Coronary artery (tissue), 2 donors: Measurements from ENCODE around the gene FGGY.

Source experiments
- DNase-seq: peaks from one replicate; pipeline ENCODE4 v3.0.0-alpha.2; 2017; ENCODE audit warnings: low spot score
- H3K27ac ChIP-seq, 2 donors: fragments of 200-600 bp; sonication (generic); one replicate each; pipeline ENCODE4 v1.5.1; 2016 to 2019
- H3K4me3 ChIP-seq: fragments of 200-600 bp; sonication (generic); 2 replicates; pipeline ENCODE4 v1.5.1; 2016; ENCODE audit warnings: mild to moderate bottlenecking, moderate library complexity
- TF ChIP-seq, protein P1 (sequence below): fragments of 200-600 bp; sonication (generic); IDR thresholded peaks from one replicate; pipeline ENCODE4 v1.5.1; 2019; ENCODE audit warnings: antibody characterized with exemption

The FGGY gene

DNA sequence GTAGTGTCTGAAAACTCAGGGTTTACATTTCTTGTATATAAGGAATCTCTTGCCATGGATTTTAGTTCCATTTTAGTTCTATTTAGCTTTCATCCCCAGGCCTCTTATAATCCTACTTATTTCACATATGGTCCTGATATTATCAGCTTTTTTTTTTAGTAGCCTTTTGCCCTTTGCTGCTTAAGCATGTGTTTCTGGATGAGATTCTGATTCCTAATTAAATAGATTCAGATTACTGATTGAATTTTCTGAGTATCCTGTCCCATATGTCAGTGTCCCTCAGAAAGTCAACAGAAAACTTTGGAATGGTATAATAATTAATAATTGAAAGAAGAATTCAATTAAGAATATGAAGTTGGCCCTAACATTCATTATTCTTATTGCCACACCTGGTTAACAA lies 383.1 kb downstream of the FGGY start:
- TF ChIP-seq, protein P1, sequence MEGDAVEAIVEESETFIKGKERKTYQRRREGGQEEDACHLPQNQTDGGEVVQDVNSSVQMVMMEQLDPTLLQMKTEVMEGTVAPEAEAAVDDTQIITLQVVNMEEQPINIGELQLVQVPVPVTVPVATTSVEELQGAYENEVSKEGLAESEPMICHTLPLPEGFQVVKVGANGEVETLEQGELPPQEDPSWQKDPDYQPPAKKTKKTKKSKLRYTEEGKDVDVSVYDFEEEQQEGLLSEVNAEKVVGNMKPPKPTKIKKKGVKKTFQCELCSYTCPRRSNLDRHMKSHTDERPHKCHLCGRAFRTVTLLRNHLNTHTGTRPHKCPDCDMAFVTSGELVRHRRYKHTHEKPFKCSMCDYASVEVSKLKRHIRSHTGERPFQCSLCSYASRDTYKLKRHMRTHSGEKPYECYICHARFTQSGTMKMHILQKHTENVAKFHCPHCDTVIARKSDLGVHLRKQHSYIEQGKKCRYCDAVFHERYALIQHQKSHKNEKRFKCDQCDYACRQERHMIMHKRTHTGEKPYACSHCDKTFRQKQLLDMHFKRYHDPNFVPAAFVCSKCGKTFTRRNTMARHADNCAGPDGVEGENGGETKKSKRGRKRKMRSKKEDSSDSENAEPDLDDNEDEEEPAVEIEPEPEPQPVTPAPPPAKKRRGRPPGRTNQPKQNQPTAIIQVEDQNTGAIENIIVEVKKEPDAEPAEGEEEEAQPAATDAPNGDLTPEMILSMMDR: no peak
- no peak for DNase-seq
- H3K27ac ChIP-seq: no peak overlapping the region
- H3K4me3 ChIP-seq: no peak overlapping the region

DNA sequence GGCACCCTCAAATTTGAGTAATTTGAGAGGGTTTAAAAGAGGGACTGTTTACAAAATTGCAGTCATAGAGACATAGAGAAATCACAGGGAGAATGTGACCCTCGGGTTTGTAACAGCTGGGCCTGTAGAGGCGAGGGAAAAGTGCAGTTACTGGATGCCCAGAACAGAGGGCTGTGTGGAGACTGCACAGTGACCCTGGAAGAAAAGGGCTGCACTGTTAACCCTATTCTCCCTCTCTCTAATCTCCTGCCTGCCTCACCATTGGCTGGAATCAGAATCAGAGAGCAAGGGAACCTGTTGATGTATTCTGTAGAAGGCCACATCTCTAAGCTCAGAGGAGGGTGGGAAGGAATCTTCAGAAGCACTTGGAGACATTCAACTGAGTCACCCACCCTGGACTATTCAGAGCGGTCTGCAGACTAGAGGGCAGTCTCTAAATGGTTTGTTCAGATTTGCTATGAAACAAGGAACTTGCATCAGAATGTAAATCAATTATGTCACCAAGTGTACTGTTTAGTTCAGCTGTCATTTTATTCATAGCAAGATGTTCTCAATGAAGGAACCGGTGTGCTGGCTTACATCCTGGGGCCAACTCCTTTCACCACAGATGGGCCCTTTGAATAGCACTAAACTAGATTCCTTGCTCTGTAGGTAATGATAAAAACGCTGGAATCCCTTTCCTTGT lies 385.6 kb downstream of the FGGY start:
- no peak overlapping the region for H3K27ac ChIP-seq
- no peak for DNase-seq
- TF ChIP-seq, protein P1: no peak
- H3K4me3 ChIP-seq: no peak overlapping the region

DNA sequence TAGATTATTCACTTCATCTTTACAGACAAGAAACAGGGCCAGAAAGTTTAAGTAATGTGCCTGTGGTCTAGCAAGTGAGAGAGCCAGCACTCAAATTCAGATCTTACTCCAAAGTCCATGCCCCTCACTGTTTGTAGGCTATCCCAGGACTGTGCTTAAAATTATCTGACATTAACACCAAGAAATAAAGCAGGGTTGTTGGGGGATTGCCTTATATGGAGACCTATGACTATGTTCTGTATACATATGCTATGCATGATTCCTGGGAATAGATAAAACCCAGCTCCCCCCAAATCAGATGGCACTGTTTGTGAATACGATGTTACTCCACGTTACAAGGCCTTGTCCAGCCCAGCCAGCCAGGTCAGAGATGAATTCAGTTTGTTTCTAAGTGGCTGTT lies 386.3 kb downstream of the FGGY start:
- Histone ChIP-seq H3K27ac (no peak overlapping the region), H3K4me3 (no peak overlapping the region)
- TF ChIP-seq, protein P1: no peak
- DNase-seq: no peak

DNA sequence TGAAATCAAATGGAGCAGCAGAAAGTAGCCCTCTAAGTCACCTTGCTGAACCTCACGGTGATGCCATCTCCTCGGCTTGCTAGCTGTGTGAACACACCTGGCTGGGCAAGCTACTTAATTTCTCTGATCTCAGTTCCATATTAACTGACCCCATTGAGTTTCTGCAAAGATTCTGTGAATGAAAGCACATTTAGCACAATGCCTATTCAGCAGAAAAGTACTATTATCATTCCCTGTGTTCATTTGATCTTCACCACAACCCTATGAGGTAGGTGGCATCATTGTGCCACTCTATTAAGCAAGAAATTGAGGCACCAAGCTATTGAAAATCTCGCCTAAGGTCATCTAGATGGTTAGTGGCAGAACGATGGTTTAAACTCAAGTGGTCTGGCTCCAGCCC lies 387.8 kb downstream of the FGGY start:
- no peak for DNase-seq
- TF ChIP-seq, protein P1: no peak
- H3K27ac ChIP-seq: no peak overlapping the region
- H3K4me3 ChIP-seq: no peak overlapping the region

DNA sequence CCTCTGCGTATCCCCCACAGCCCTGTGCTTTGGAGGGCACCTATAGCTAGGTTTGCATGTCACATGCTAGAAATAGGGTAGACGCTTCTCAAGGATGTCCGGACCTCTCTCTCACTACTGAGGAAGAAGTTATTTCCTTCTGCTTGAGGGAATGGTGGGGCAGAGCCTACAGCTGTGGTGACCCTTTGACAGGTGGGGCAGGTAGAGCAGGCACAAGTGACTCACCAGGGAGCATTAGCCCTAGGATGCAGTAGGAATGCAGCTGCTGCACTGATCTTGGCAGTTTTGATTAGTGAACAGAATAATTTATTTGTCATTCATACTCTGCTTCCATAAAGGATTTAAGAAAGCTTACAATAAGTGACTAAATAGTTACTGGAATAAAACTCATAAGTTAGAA lies 388.2 kb downstream of the FGGY start:
- TF ChIP-seq, protein P1: no peak
- H3K4me3 ChIP-seq: no peak overlapping the region
- no peak for DNase-seq
- H3K27ac ChIP-seq: no peak overlapping the region

DNA sequence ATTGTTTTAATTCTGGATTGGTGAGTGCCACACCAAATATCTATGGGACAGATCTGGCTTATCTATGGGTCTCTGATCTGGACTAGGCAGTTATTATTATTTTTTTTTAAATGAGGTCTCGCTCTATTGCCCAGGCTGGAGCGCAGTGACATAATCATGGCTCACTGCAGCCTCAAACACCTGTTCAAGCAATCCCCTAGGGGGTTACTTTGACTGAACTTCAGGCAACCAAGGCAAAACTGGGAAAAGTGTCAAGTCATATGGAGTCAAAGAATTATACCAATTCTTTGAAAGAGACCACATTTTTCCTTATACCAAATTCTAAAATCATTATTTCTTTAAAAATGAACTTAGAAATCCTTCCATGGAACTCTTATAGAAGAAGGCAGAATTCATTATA lies 388.8 kb downstream of the FGGY start:
- no peak for DNase-seq
- no peak overlapping the region for H3K27ac ChIP-seq
- TF ChIP-seq, protein P1: no peak
- no peak overlapping the region for H3K4me3 ChIP-seq

DNA sequence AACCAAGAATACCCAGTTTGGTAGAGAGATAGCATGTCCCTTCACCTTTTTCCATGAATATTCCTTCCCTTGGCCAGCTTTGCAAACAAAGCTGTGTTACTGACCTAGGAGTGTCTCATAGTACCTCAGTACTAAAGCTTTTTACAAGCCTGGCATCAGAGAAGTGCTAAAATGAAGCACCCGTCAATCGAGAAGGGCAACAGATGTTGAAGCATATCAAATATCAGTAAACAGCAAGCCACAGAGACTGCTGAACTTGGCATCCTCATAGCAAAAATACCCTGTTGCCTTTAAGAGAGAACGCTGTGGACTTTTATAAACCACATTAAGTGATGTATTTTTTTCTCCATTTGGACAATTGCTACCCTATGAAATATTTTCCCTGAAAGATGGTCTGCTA lies 389.3 kb downstream of the FGGY start:
- Histone ChIP-seq H3K4me3 (no peak overlapping the region), H3K27ac (no peak overlapping the region)
- TF ChIP-seq, protein P1: no peak
- DNase-seq: no peak
